Mucosa of gallbladder (tissue), 1 donor: ENCODE data around the gene CYLC2. TPM values are rescaled to one million over a fixed set of nuclear protein-coding genes. Genes with fewer than 3 reads are reported as not detected.

ENCODE experiments used
- DNase-seq: peaks from one replicate; pipeline ENCODE4 v3.0.0-alpha.2; 2020; ENCODE audit warnings: low spot score
- total RNA-seq: library from RNA; stranded (reverse); gene quantifications from one replicate; pipeline ENCODE4 v1.2.1, GENCODE V29; 2021
- donor health status: DM: no; HTN: no; CAD: no.

CYLC2 gene
- not detected for total RNA-seq

- DNase-seq: no peak
Observed at GRCh38 chr9:102995033-102995432, at the start of gene CYLC2. Gene CYLC2, plus strand, starts transcription at chr9:102995333. Its CDS starts 48 bp downstream, at chr9:102995381.

- no peak for DNase-seq
Observed at GRCh38 chr9:102950346-102950745, 44.8 kb upstream of the CYLC2 start.

GRCh38 chr9:102966999-102967398 is 28.1 kb upstream of the CYLC2 start:
- no peak for DNase-seq

- no peak for DNase-seq
Observed at GRCh38 chr9:102967979-102968378, 27.2 kb upstream of the CYLC2 start.

- DNase-seq: no peak
Observed at GRCh38 chr9:102972780-102973179, 22.4 kb upstream of the CYLC2 start.

- no peak for DNase-seq
Observed at GRCh38 chr9:102974530-102974929, 20.6 kb upstream of the CYLC2 start.

- no peak for DNase-seq
Observed at GRCh38 chr9:102975251-102975650, 19.9 kb upstream of the CYLC2 start.

GRCh38 chr9:102985162-102985895 is 9.8 kb upstream of the CYLC2 start:
- no peak for DNase-seq

GRCh38 chr9:102986425-102986824 is 8.7 kb upstream of the CYLC2 start:
- no peak for DNase-seq

- DNase-seq: no peak
Observed at GRCh38 chr9:103003689-103004088, 8.6 kb downstream of the CYLC2 start.

- DNase-seq: no peak
Observed at GRCh38 chr9:103014242-103014641, 19.1 kb downstream of the CYLC2 start.

- DNase-seq: no peak
Observed at GRCh38 chr9:103025796-103026195, 30.7 kb downstream of the CYLC2 start.

GRCh38 chr9:103037508-103038477 is 42.7 kb downstream of the CYLC2 start:
- DNase-seq: no peak

- no peak for DNase-seq
Observed at GRCh38 chr9:103041961-103042360, 46.8 kb downstream of the CYLC2 start.
